GM12874 (cell line): Measurements from ENCODE around the gene AHI1.

Source experiments
- CTCF ChIP-seq: IDR thresholded peaks from 2 replicates; pipeline ENCODE4 v1.5.1; 2011; ENCODE audit warnings: low read depth, mild to moderate bottlenecking, control low read depth, low read length, moderate library complexity; ENCODE audit not compliant: insufficient read depth

Gene AHI1

GRCh38 chr6:135497412-135498184 lies at the start of gene AHI1:
TSS of gene AHI1 (minus strand) at chr6:135497740. CDS start at chr6:135492237, 5,503 bp downstream.
- TF ChIP-seq CTCF: no peak

- no peak for TF ChIP-seq CTCF
These were observed 49.3 kb upstream of the AHI1 start for GRCh38 chr6:135546680-135547418.

- TF ChIP-seq CTCF: no peak
These were observed 48.7 kb upstream of the AHI1 start for GRCh38 chr6:135546206-135546605.

- no peak for TF ChIP-seq CTCF
These were observed 42.8 kb upstream of the AHI1 start for GRCh38 chr6:135540207-135540840.

GRCh38 chr6:135537741-135538301 lies 40.3 kb upstream of the AHI1 start:
- no peak for TF ChIP-seq CTCF

GRCh38 chr6:135535989-135536414 lies 38.5 kb upstream of the AHI1 start:
- peak; percentile 38; the same call in 1 of the 2 replicates for TF ChIP-seq CTCF

GRCh38 chr6:135534773-135535380 lies 37.3 kb upstream of the AHI1 start:
- TF ChIP-seq CTCF: no peak
